BJ (cell line): ENCODE measurements around the gene OXSR1. TPM values are rescaled to one million over a fixed set of nuclear protein-coding genes. Genes with fewer than 3 reads are reported as not detected.

ENCODE experiments used
- CTCF ChIA-PET: fragments of 350-600 bp; formaldehyde crosslinking; extraction: SDS; loops from one replicate; lab custom pipeline; 2021; ENCODE audit warnings: antibody characterized with exemption, inconsistent platforms; lab: Yijun Ruan, JAX
- POLR2A ChIA-PET: fragments of 300-600 bp; sonication (Branson Sonifier 250); formaldehyde crosslinking; extraction: SDS; loops from one replicate; lab custom pipeline; 2021; ENCODE audit warnings: antibody characterized with exemption; lab: Charles Lee
- DNase-seq: peaks from one replicate; pipeline ENCODE4 v3.0.0-alpha.2; 2011; ENCODE audit warnings: low read depth
- H3K27me3 ChIP-seq: 2 replicates; pipeline ENCODE4 v1.6.0; 2011; ENCODE audit warnings: low read length; ENCODE audit not compliant: control insufficient read depth, insufficient read depth
- H3K36me3 ChIP-seq: 2 replicates; pipeline ENCODE4 v1.5.1; 2011; ENCODE audit warnings: low read length; ENCODE audit not compliant: control insufficient read depth, insufficient read depth
- H3K4me3 ChIP-seq: 2 replicates; pipeline ENCODE4 v1.5.1; 2011; ENCODE audit warnings: low read depth, mild to moderate bottlenecking, control low read depth, low read length
- polyA plus RNA-seq: library from polyadenylated mRNA; depleted of rRNA; stranded (reverse); fragments of >200 nt; gene quantifications from 2 replicates; pipeline ENCODE4 v1.2.3, GENCODE V29; 2011
- TF ChIP-seq, protein P1 (sequence below): IDR thresholded peaks from 2 replicates; pipeline ENCODE4 v1.5.1; 2011; ENCODE audit warnings: low read depth, mild to moderate bottlenecking, control low read depth, inconsistent platforms, low read length, moderate library complexity; ENCODE audit not compliant: insufficient read depth

Gene OXSR1
- polyA plus RNA-seq, 1 experiment: 27.6 TPM

- CTCF ChIA-PET: no interaction called here
- no peak for DNase-seq
- POLR2A ChIA-PET: no interaction called here
- H3K4me3 ChIP-seq: no peak overlapping the region
- TF ChIP-seq, protein P1, sequence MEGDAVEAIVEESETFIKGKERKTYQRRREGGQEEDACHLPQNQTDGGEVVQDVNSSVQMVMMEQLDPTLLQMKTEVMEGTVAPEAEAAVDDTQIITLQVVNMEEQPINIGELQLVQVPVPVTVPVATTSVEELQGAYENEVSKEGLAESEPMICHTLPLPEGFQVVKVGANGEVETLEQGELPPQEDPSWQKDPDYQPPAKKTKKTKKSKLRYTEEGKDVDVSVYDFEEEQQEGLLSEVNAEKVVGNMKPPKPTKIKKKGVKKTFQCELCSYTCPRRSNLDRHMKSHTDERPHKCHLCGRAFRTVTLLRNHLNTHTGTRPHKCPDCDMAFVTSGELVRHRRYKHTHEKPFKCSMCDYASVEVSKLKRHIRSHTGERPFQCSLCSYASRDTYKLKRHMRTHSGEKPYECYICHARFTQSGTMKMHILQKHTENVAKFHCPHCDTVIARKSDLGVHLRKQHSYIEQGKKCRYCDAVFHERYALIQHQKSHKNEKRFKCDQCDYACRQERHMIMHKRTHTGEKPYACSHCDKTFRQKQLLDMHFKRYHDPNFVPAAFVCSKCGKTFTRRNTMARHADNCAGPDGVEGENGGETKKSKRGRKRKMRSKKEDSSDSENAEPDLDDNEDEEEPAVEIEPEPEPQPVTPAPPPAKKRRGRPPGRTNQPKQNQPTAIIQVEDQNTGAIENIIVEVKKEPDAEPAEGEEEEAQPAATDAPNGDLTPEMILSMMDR: no peak
- no peaks in the 10 kb centered on the region for H3K36me3 ChIP-seq
- no peaks in the 10 kb centered on the region for H3K27me3 ChIP-seq
These were observed 13.6 kb upstream of the OXSR1 start for GRCh38 chr3:38151667-38152265.

DNA sequence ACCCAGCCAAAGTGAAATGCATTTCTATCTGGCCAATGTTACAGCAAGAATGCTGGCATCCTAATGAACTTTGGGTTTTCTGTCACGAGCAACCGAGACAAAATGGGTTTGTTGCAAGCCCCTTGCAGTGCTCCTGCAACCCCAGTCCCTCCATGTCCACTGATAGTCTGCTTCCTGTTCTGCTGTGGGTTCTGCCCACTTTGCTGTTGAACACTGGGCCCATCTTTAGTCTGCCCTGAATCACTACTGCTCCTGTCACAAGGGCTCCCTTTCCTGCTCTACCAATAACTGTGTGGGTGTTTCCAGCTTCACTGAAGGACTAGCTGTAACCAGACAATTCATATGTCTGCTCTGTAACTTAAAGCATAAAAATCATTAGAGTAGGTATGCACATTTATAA is 12.7 kb upstream of the OXSR1 start:
- H3K27me3 ChIP-seq: no peaks in the 10 kb centered on the region
- DNase-seq: no peak
- ChIA-PET CTCF (interaction anchor here (1.7 kb wide), 1 partner anchor 13 kb away, joined by 3 read pairs; no protein-coding TSS in a partner anchor), POLR2A (no interaction called here)
- no peaks in the 10 kb centered on the region for H3K36me3 ChIP-seq
- H3K4me3 ChIP-seq: no peak overlapping the region
- TF ChIP-seq, protein P1: no peak

DNA sequence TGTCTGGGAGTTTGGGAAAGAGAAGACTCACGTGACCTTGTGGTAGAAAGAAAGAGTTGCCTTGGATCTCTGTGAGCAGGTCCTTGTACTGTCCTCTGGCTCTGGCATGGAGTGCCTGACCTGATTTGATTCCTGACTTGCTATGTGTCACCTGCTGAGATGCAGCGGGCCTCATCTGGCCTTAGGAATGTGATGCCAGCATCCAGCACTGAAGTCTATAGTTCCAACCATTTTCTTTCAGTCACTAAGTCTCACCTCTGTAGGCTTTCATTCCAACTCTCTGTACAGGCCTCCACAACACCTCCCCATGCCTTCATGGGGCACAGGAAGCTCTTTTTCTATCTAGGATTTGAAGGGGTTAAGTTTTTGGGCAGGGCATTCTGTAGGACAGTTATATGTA is 12.1 kb upstream of the OXSR1 start:
- no peak overlapping the region for H3K4me3 ChIP-seq
- H3K36me3 ChIP-seq: no peaks in the 10 kb centered on the region
- H3K27me3 ChIP-seq: no peaks in the 10 kb centered on the region
- DNase-seq: no peak
- TF ChIP-seq, protein P1: no peak
- POLR2A ChIA-PET: no interaction called here
- CTCF ChIA-PET: interaction anchor here (0.9 to 1.7 kb wide), 2 partner anchors 13 to 102 kb away, joined by 3 read pairs; no protein-coding TSS in a partner anchor

GRCh38 chr3:38154033-38154494 is 11.3 kb upstream of the OXSR1 start:
- H3K36me3 ChIP-seq: no peaks in the 10 kb centered on the region
- ChIA-PET POLR2A (interaction anchor here (0.6 kb wide), 1 partner anchor 12 kb away, joined by 3 read pairs; no protein-coding TSS in a partner anchor), CTCF (interaction anchor here (0.8 to 1.7 kb wide), 4 partner anchors 9 to 325 kb away, joined by 3 to 6 read pairs (median 3); no protein-coding TSS in a partner anchor)
- TF ChIP-seq, protein P1: no peak
- no peak overlapping the region for H3K4me3 ChIP-seq
- H3K27me3 ChIP-seq: no peaks in the 10 kb centered on the region
- peak; percentile 46 for DNase-seq

DNA sequence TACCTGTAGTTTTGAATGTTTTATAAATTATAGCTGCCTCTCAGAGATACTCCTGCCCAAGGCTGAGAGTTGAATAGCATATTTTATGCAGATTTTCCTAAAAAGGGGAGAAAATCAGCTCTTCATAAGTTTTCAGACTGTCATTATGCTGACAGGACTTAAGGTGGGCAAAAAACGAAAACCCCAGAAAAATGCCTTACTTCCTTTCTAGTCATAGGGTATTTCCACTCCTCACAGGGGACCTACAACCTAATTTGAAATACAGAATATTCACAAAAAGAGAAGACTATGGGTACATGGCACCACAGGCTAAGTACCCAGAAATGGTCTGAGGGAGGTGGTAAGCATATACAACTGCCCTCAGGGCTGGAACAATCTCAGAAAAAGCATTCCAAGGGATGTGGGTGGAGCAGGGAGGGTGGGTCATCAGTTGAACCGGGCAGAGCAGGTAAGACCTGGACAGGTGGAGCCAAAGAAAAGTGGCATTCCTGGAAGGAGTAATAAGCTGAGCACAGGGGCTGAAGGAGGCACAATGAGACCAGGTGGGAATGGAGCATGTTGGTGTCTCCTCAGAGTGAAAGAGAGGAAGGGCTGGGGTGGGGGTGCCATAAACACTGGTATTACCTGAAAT is 10.6 kb upstream of the OXSR1 start:
- POLR2A ChIA-PET: interaction anchor here (0.6 kb wide), 1 partner anchor 13 kb away, joined by 3 read pairs; no protein-coding TSS in a partner anchor
- H3K4me3 ChIP-seq: no peak overlapping the region

More for the DNA sequence above, 10.6 kb upstream of the OXSR1 start:
- TF ChIP-seq, protein P1: no peak
- DNase-seq: no peak
- Histone ChIP-seq H3K27me3 (no peaks in the 10 kb centered on the region), H3K36me3 (no peaks in the 10 kb centered on the region)
- CTCF ChIA-PET: interaction anchor here (0.8 to 1.7 kb wide), 2 partner anchors 9 to 325 kb away, joined by 3 to 6 read pairs; no protein-coding TSS in a partner anchor
